NT2/D1 (cell line): ENCODE measurements around the gene CTIF.

ENCODE experiments used
- SUZ12 ChIP-seq: IDR thresholded peaks from 2 replicates; pipeline ENCODE4 v1.6.1; 2011; ENCODE audit not compliant: insufficient read length, insufficient read depth; ENCODE audit errors: extremely low read depth
- YY1 ChIP-seq: IDR thresholded peaks from 2 replicates; pipeline ENCODE4 v1.6.1; 2011; ENCODE audit not compliant: insufficient read length, insufficient read depth
- ZNF274 ChIP-seq: IDR thresholded peaks from 2 replicates; pipeline ENCODE4 v1.6.1; 2011; ENCODE audit warnings: mild to moderate bottlenecking, low read depth, low read length

DNA sequence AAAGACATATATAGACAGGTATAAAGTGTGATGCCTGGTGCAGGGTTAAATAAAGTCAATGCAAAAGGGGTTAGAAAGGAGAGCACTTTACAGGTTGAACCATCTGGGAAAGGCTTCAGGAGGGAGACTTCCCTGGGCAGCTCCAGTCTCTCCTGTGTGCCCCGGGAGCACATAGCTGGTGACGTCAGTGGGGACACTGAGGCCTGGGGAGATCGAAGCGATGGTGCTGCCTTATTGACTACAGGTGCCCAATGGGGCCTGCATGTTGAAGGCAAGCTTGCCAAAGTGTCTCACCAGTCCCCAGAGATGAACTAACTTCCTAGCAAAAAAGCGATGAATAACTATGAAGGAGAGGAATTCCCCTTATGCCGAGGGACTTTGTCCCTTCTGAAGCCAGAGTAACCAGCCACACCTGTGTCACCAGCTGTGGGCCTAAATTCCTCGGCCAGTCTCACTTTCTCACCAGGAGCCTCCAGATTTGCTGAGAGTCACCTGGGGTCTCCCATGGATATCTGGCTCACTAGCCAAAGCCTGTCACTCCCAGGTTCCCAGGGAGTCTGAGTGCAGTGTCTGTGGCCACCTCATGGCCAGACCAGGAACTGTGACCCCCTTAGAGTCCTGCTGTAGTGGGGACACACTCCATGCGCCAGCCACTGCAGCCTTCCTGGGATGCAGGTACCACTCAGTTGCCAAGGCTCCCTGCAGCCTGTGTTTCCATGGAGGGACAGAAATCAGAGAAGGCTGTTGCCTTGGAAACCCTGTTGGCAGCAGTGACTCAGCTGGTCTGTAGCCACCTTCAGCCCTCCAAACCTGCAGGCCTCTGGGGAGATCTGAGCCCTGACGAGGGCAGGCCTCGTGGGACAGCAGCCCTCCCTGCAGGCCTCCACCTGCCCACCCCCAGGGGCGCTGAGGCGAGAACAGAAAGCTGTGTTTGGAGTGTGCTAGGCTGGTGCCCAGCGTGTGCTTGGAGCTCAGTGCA, 128.7 kb downstream of the CTIF start:
- no peak for TF ChIP-seq YY1
- TF ChIP-seq ZNF274 = no peak
- TF ChIP-seq SUZ12 = no peak
